Transverse colon (tissue), 4 donors: Measurements from ENCODE around the gene HSD17B11. TPM values are rescaled to one million over a fixed set of nuclear protein-coding genes. Genes with fewer than 3 reads are reported as not detected.

Experiments
- DNase-seq: peaks from one replicate; pipeline ENCODE4 v3.0.0-alpha.2; 2019
- H3K27ac ChIP-seq, 4 donors: fragments of 200-600 bp; sonication (generic); 2 replicates each; pipeline ENCODE4 v1.5.1; 2016 to 2018; ENCODE audit warnings: inconsistent platforms in 4 of 4
- H3K27me3 ChIP-seq: fragments of 200-600 bp; sonication (generic); 2 replicates; pipeline ENCODE4 v1.5.1; 2017; ENCODE audit warnings: inconsistent platforms
- H3K36me3 ChIP-seq, 4 donors: fragments of 200-600 bp; sonication (generic); 2 replicates each; pipeline ENCODE4 v1.5.1; 2017 to 2019; ENCODE audit warnings: inconsistent platforms in 4 of 4
- H3K4me1 ChIP-seq, 4 donors: fragments of 200-600 bp; sonication (generic); 2 replicates each; pipeline ENCODE4 v1.5.1; 2017 to 2020; ENCODE audit warnings: inconsistent platforms in 4 of 4
- H3K4me3 ChIP-seq, 4 donors: fragments of 200-600 bp; sonication (generic); 1 replicate in 1 of 4; 2 replicates in 3 of 4; pipeline versions ENCODE4 v1.5.1 to v1.6.1; 2017 to 2019; ENCODE audit warnings: inconsistent platforms in 4 of 4
- H3K9me3 ChIP-seq, 2 donors: fragments of 200-600 bp; sonication (generic); 2 replicates each; pipeline ENCODE4 v1.5.1; 2017 to 2019; ENCODE audit warnings: inconsistent platforms in 2 of 2
- CTCF ChIP-seq, 5 experiments: fragments of 200-600 bp in 3 of 5; fragments of 450-650 bp in 2 of 5; sonication (generic) in 3 of 5; IDR thresholded peaks; 1 replicate in 2 of 5; 2 replicates in 3 of 5; pipeline ENCODE4 v1.5.1; 2016 to 2017; ENCODE audit warnings: antibody characterized with exemption in 5 of 5, inconsistent platforms in 3 of 5, mild to moderate bottlenecking in 2 of 5, moderate library complexity in 1 of 5
- EP300 ChIP-seq: sonication (generic); formaldehyde crosslinking; IDR thresholded peaks from one replicate; pipeline ENCODE4 v1.6.1; 2017; ENCODE audit warnings: antibody characterized with exemption, low read depth
- POLR2A ChIP-seq: fragments of 450-650 bp; IDR thresholded peaks from one replicate; pipeline ENCODE4 v1.6.1; 2016; ENCODE audit warnings: antibody characterized with exemption, mild to moderate bottlenecking, moderate library complexity
- POLR2AphosphoS5 ChIP-seq, 3 donors: sonication (generic); formaldehyde crosslinking; IDR thresholded peaks; one replicate each; pipeline ENCODE4 v1.6.1; 2016; ENCODE audit warnings: antibody characterized with exemption in 3 of 3
- WGBS, 2 donors: methylation state at CpG; one replicate each; pipeline ENCODE4 v1.1.5; 2018; ENCODE audit warnings: low coverage in 1 of 2; 5-methylcytosine and 5-hydroxymethylcytosine counted together
- in situ Hi-C, 4 donors: fragments of 200-750 bp; cut with MboI; loops; one replicate each; pipeline versions ENCODE4 v1.15.0 to v1.15.1; 2017; ENCODE audit warnings: low sequenced_read_pairs in 3 of 4, low pct_ligation_motif_present in 1 of 4, low pct_unique_long_range_greater_than_20kb in 1 of 4
- intact Hi-C: fragments of 100-400 bp; cut with DNase I; formaldehyde crosslinking; loops from one replicate; pipeline ENCODE4 v1.15.1; 2023; ENCODE audit warnings: low total_unique reads
- total RNA-seq, 4 donors: library from RNA; depleted of rRNA; stranded (reverse); fragments of >200 nt; gene quantifications; one replicate each; pipeline ENCODE4 v1.1.0, GENCODE V29; 2016

The HSD17B11 gene
- total RNA-seq, 4 donors from 2014 or later = 189 to 348 (median 271) TPM

GRCh38 chr4:87339440-87339839, 51.5 kb downstream of the HSD17B11 start:
- Histone ChIP-seq H3K36me3 (peaks cover 0 to 71% (median 33%) of the 10 kb centered on the region in 4 donors), H3K4me1 (no peaks in the 10 kb centered on the region), H3K27ac (no peak overlapping the region), H3K27me3 (no peaks in the 10 kb centered on the region), H3K4me3 (no peak overlapping the region), H3K9me3 (no peaks in the 10 kb centered on the region)
- in situ Hi-C loops = no loop called here
- intact Hi-C loops = no loop called here
- 93 to 100% methylated on average over 1 to 2 of the region's 2 CpGs for WGBS, 2 donors
- no peak for DNase-seq
- TF ChIP-seq EP300 (no peak), POLR2AphosphoS5 (IDR thresholded peaks at IDR 0.05) (no peak), POLR2A (no peak), CTCF (IDR thresholded peaks at IDR 0.05) (no peak)

GRCh38 chr4:87337361-87337760, 53.6 kb downstream of the HSD17B11 start:
- TF ChIP-seq POLR2A (no peak), EP300 (no peak), CTCF (IDR thresholded peaks at IDR 0.05) (no peak), POLR2AphosphoS5 (IDR thresholded peaks at IDR 0.05) (no peak)
- H3K4me1 ChIP-seq = no peaks in the 10 kb centered on the region
- H3K27me3 ChIP-seq = no peaks in the 10 kb centered on the region
- 80 to 100% methylated on average over 1 of the region's 1 CpG for WGBS, 2 donors
- peaks cover 5 to 10% of the 10 kb centered on the region in 2 donors for H3K9me3 ChIP-seq
- in situ Hi-C loops (no loop called here), intact Hi-C loops (no loop called here)
- no peak overlapping the region for H3K27ac ChIP-seq
- no peak for DNase-seq
- H3K36me3 ChIP-seq = peaks cover 0 to 83% (median 35%) of the 10 kb centered on the region in 4 donors
- H3K4me3 ChIP-seq = no peak overlapping the region

- in situ Hi-C loops (no loop called here), intact Hi-C loops (no loop called here)
- no peaks in the 10 kb centered on the region for H3K4me1 ChIP-seq
Measured at GRCh38 chr4:87333267-87333666, 57.7 kb downstream of the HSD17B11 start.

GRCh38 chr4:87330761-87331160, 60.2 kb downstream of the HSD17B11 start:
- Histone ChIP-seq H3K27ac (no peak overlapping the region), H3K9me3 (peaks cover 5 to 10% of the 10 kb centered on the region in 2 donors), H3K36me3 (peaks cover 0 to 27% (median 5%) of the 10 kb centered on the region in 4 donors), H3K27me3 (no peaks in the 10 kb centered on the region), H3K4me3 (no peak overlapping the region), H3K4me1 (no peaks in the 10 kb centered on the region)
- DNase-seq = no peak
- in situ Hi-C loops (no loop called here), intact Hi-C loops (no loop called here)
- TF ChIP-seq CTCF (IDR thresholded peaks at IDR 0.05) = no peak
- TF ChIP-seq EP300 = no peak
- no peak for TF ChIP-seq POLR2AphosphoS5 (IDR thresholded peaks at IDR 0.05)
- no peak for TF ChIP-seq POLR2A
- WGBS, 2 donors = 91% methylated on average over 4 of the region's 4 CpGs; no CpG with 5 or more reads in 1 of the 2 donors

More at GRCh38 chr4:87333267-87333666, 57.7 kb downstream of the HSD17B11 start:
- DNase-seq = no peak
- Histone ChIP-seq H3K27me3 (no peaks in the 10 kb centered on the region), H3K4me3 (no peak overlapping the region), H3K27ac (no peak overlapping the region), H3K36me3 (peaks cover 0 to 52% (median 19%) of the 10 kb centered on the region in 4 donors), H3K9me3 (peaks cover 5 to 10% of the 10 kb centered on the region in 2 donors)
- TF ChIP-seq CTCF (IDR thresholded peaks at IDR 0.05) = no peak
- no peak for TF ChIP-seq EP300
- no peak for TF ChIP-seq POLR2A
- no peak for TF ChIP-seq POLR2AphosphoS5 (IDR thresholded peaks at IDR 0.05)
- WGBS, 2 donors = 100% methylated on average over 1 of the region's 1 CpG
